Body of pancreas (tissue), 4 donors: Measurements from ENCODE around the gene ATP6V1B1. TPM values are rescaled to one million over a fixed set of nuclear protein-coding genes. Genes with fewer than 3 reads are reported as not detected.
A peak's percentile ranks its signal among the peaks of the same experiment; 100 is the strongest.

Source experiments
- ATAC-seq: fragments of 150-250 bp; one replicate; pipeline ENCODE4 v1.9.1; 2016
- DNase-seq, 4 donors: peaks; one replicate each; pipeline ENCODE4 v3.0.0-alpha.2; 2019
- H3K27ac ChIP-seq, 4 donors: fragments of 200-600 bp; sonication (generic); 1 replicate in 3 of 4; 2 replicates in 1 of 4; pipeline versions ENCODE4 v1.5.1 to v1.6.1; 2016 to 2019; ENCODE audit warnings: mild to moderate bottlenecking in 1 of 4, mixed read lengths in 1 of 4, moderate library complexity in 1 of 4
- H3K27me3 ChIP-seq, 2 donors: fragments of 200-600 bp; sonication (generic); one replicate each; pipeline ENCODE4 v1.6.0; 2016; ENCODE audit warnings: mild to moderate bottlenecking in 1 of 2
- H3K36me3 ChIP-seq, 2 donors: fragments of 200-600 bp; sonication (generic); replicated peaks in 1 of 2; 2 replicates each; pipeline ENCODE4 v1.5.1; 2016; ENCODE audit warnings: low read depth in 2 of 2; ENCODE audit not compliant: insufficient read depth in 1 of 2
- H3K4me1 ChIP-seq: fragments of 200-600 bp; sonication (generic); one replicate; pipeline ENCODE4 v1.6.0; 2016
- H3K4me3 ChIP-seq, 2 donors: fragments of 200-600 bp; sonication (generic); 1 replicate in 1 of 2; 2 replicates in 1 of 2; pipeline ENCODE4 v1.5.1; 2016 to 2019
- H3K9me3 ChIP-seq, 3 donors: fragments of 200-600 bp; sonication (generic); 1 replicate in 2 of 3; 2 replicates in 1 of 3; pipeline ENCODE4 v1.5.1; 2016
- CTCF ChIP-seq, 7 experiments: fragments of 450-650 bp in 4 of 7; fragments of 200-600 bp in 3 of 7; sonication (generic) in 3 of 7; IDR thresholded peaks; one replicate each; pipeline ENCODE4 v1.5.1; 2016 to 2019; ENCODE audit warnings: antibody characterized with exemption in 7 of 7
- POLR2A ChIP-seq, 3 donors: fragments of 450-650 bp; IDR thresholded peaks; one replicate each; pipeline ENCODE4 v1.6.1; 2016; ENCODE audit warnings: antibody characterized with exemption in 3 of 3, mild to moderate bottlenecking in 2 of 3
- WGBS, 2 donors: methylation state at CpG; one replicate each; pipeline ENCODE4 v1.1.5; 2017; 5-methylcytosine and 5-hydroxymethylcytosine counted together
- intact Hi-C: fragments of 100-400 bp; cut with DNase I; formaldehyde crosslinking; loops from one replicate; pipeline ENCODE4 v1.15.1; 2023
- total RNA-seq, 2 donors: library from RNA; depleted of rRNA; stranded (reverse); fragments of >200 nt; gene quantifications; one replicate each; pipeline ENCODE4 v1.1.0, GENCODE V29; 2016

Gene ATP6V1B1
- total RNA-seq, 2 donors from 2014 or later: 9.9 to 17.9 TPM

DNA sequence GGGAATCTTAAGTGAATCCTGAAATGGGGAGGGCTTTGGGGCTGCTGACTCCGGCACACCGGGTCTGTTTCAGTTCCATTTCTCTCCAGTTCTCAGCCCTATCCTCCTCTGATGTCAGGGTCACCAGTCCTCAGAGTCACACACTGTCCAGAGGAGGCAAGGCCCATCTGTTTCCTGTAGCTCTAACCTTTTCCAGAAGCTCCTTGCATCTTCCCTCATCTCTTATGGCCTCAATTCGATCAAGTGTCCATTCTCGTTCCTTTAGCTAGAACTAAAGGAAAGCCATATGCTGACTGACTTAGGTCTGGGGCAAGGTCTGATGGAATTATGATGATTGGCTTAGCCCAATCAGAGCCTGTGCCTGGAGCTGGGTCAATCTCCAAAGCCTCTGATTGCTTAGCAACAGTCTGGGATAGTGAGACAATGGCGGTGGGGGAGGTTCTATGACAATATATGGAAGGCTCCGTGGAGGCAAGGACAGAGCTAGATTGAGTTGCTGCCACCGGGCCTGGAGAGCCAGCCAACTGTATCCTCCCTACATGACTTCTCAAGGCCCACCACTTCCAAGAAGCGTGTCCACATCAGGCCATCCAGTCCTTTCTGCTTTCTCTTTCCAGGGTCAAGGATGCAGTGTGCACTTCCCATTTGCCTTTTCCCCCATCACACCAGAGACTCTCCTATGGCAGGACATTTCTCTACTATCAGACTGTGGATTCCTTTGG is 48.0 kb downstream of the ATP6V1B1 start:
- ATAC-seq (no peak), DNase-seq (peak in 3 of 4 donors; percentile 0 to 6 (median 3))
- Histone ChIP-seq H3K9me3 (no peaks in the 10 kb centered on the region), H3K27ac (no peak overlapping the region), H3K36me3 (peaks cover 0 to 9% of the 10 kb centered on the region in 2 donors), H3K27me3 (no peaks in the 10 kb centered on the region), H3K4me3 (no peak overlapping the region), H3K4me1 (peaks cover 7% of the 10 kb centered on the region)
- no peak for TF ChIP-seq CTCF (IDR thresholded peaks at IDR 0.05)
- WGBS, 2 donors: 80 to 85% methylated on average over 8 of the region's 8 CpGs
- intact Hi-C loops: no loop called here

DNA sequence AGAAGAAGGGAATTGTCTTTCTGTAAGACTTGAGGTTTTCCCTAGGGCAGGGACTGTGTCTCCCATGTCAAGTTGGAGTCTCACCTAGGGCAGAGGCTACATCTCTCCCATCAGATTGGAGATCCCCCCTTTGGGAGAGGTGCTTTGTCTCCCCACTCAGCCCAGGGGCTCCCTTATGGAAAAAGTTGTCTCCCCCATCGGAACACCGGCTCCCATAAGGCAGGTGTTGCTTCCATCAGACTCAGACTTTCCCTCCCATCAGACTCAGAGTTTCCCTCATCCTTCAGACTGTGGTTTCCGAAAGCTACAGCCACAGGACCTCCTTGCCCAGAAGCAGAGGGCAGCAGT is 48.5 kb downstream of the ATP6V1B1 start:
- Histone ChIP-seq H3K36me3 (peaks cover 0 to 11% of the 10 kb centered on the region in 2 donors), H3K9me3 (no peaks in the 10 kb centered on the region), H3K27ac (no peak overlapping the region), H3K4me3 (no peak overlapping the region), H3K4me1 (peaks cover 1% of the 10 kb centered on the region), H3K27me3 (no peaks in the 10 kb centered on the region)
- intact Hi-C loops: no loop called here
- TF ChIP-seq CTCF (IDR thresholded peaks at IDR 0.05) (no peak), POLR2A (IDR thresholded peaks at IDR 0.05) (no peak)
- DNase-seq (peak in 1 of 4 donors; percentile 0), ATAC-seq (no peak)
- 68 to 93% methylated on average over 3 of the region's 3 CpGs for WGBS, 2 donors

GRCh38 chr2:70984576-70985282 is 49.0 kb downstream of the ATP6V1B1 start:
- Histone ChIP-seq H3K4me1 (no peaks in the 10 kb centered on the region), H3K27me3 (no peaks in the 10 kb centered on the region), H3K4me3 (no peak overlapping the region), H3K27ac (no peak overlapping the region), H3K9me3 (no peaks in the 10 kb centered on the region), H3K36me3 (peaks cover 0 to 13% of the 10 kb centered on the region in 2 donors)
- ATAC-seq: peak; percentile 76
- intact Hi-C loops: no loop called here
- no peak for TF ChIP-seq POLR2A (IDR thresholded peaks at IDR 0.05)
- peak; percentile 53 to 86 (median 65) for TF ChIP-seq CTCF (IDR thresholded peaks at IDR 0.05)
- DNase-seq: peak; percentile 62 to 77 (median 69)
- WGBS, 2 donors: 29 to 82% methylated on average over 12 to 32 of the region's 32 CpGs

GRCh38 chr2:70985283-70985688 is 49.6 kb downstream of the ATP6V1B1 start:
- intact Hi-C loops: no loop called here
- Histone ChIP-seq H3K27me3 (no peaks in the 10 kb centered on the region), H3K4me3 (no peak overlapping the region), H3K4me1 (no peaks in the 10 kb centered on the region), H3K9me3 (no peaks in the 10 kb centered on the region), H3K27ac (no peak overlapping the region), H3K36me3 (peaks cover 0 to 13% of the 10 kb centered on the region in 2 donors)
- DNase-seq: no peak
- ATAC-seq: no peak
- 60 to 76% methylated on average over 5 of the region's 5 CpGs for WGBS, 2 donors
- TF ChIP-seq POLR2A (IDR thresholded peaks at IDR 0.05): no peak
- no peak for TF ChIP-seq CTCF (IDR thresholded peaks at IDR 0.05)
